Activated CD8-positive, alpha-beta memory T cell treated with anti-CD3 and anti-CD28 coated beads, Interleukin-2, amount 50 U/mL, for 4 hours (primary cell): Measurements from ENCODE around the gene ARHGAP26.
A peak's percentile ranks its signal among the peaks of the same experiment; 100 is the strongest.

ENCODE experiments used
- DNase-seq: peaks from one replicate; pipeline ENCODE4 v3.0.0-alpha.2; 2020

Gene ARHGAP26

GRCh38 chr5:143217065-143217803, 447.1 kb downstream of the ARHGAP26 start:
- no peak for DNase-seq

- DNase-seq, result no peak
Observed at GRCh38 chr5:143217804-143218160, 447.6 kb downstream of the ARHGAP26 start.

GRCh38 chr5:143218517-143219170, 448.5 kb downstream of the ARHGAP26 start:
- no peak for DNase-seq

- no peak for DNase-seq
Observed at GRCh38 chr5:143219696-143220095, 449.5 kb downstream of the ARHGAP26 start.

- DNase-seq, result no peak
Observed at GRCh38 chr5:143220748-143221251, 450.6 kb downstream of the ARHGAP26 start.

GRCh38 chr5:143222287-143223231, 452.4 kb downstream of the ARHGAP26 start:
- peak; percentile 25 for DNase-seq

GRCh38 chr5:143224672-143225071, 454.5 kb downstream of the ARHGAP26 start:
- no peak for DNase-seq

GRCh38 chr5:143225511-143225910, 455.3 kb downstream of the ARHGAP26 start:
- DNase-seq, result no peak

GRCh38 chr5:143226361-143226760, 456.2 kb downstream of the ARHGAP26 start:
- no peak for DNase-seq

GRCh38 chr5:143226872-143227271, 456.7 kb downstream of the ARHGAP26 start:
- DNase-seq, result no peak

- no peak for DNase-seq
Observed at GRCh38 chr5:143227301-143227700, 457.1 kb downstream of the ARHGAP26 start.

GRCh38 chr5:143228597-143229293, 458.6 kb downstream of the ARHGAP26 start:
- no peak for DNase-seq

GRCh38 chr5:143229426-143229895, 459.3 kb downstream of the ARHGAP26 start:
- no peak for DNase-seq

GRCh38 chr5:143229896-143230675, 459.9 kb downstream of the ARHGAP26 start:
- DNase-seq, result no peak

GRCh38 chr5:143230676-143230996, 460.5 kb downstream of the ARHGAP26 start:
- no peak for DNase-seq

GRCh38 chr5:143231416-143231815, 461.2 kb downstream of the ARHGAP26 start:
- no peak for DNase-seq

GRCh38 chr5:143231973-143232812, 462.0 kb downstream of the ARHGAP26 start:
- DNase-seq, result no peak

- no peak for DNase-seq
Observed at GRCh38 chr5:143233031-143233430, 462.9 kb downstream of the ARHGAP26 start.

- no peak for DNase-seq
Observed at GRCh38 chr5:143234162-143234842, 464.1 kb downstream of the ARHGAP26 start.

GRCh38 chr5:143235423-143235822, 465.2 kb downstream of the ARHGAP26 start:
- no peak for DNase-seq
